Activated CD4-positive, alpha-beta T cell treated with anti-CD3 and anti-CD28 coated beads, Interleukin-2, amount 10 ng/mL, durations not matched to agents 7 days and 5 days (primary cell): ENCODE data around the gene TMEM167B. TPM values are rescaled to one million over a fixed set of nuclear protein-coding genes. Genes with fewer than 3 reads are reported as not detected.
"Not testable (repeated sequence)": the region's sequence is repeated elsewhere in the genome, so short reads cannot be mapped to it uniquely, and the experiment has no call there.

Experiments
- CTCF ChIA-PET: fragments of 350-600 bp; sonication (Branson Sonifier 250); formaldehyde crosslinking; loops from one replicate; lab custom pipeline; 2021; ENCODE audit warnings: antibody characterized with exemption; lab: Charles Lee
- POLR2A ChIA-PET: fragments of 350-600 bp; sonication (Branson Sonifier 250); formaldehyde crosslinking; loops from one replicate; lab custom pipeline; 2021; ENCODE audit warnings: antibody characterized with exemption; lab: Charles Lee
- DNase-seq: peaks from one replicate; pipeline ENCODE4 v3.0.0-alpha.2; 2020
- H3K27ac Mint-ChIP-seq: one replicate; pipeline ENCODE4 v1.8.0; 2021; ENCODE audit warnings: mild to moderate bottlenecking, moderate library complexity, mixed read lengths
- H3K27me3 Mint-ChIP-seq: one replicate; pipeline ENCODE4 v1.8.0; 2021; ENCODE audit warnings: mixed read lengths
- H3K36me3 Mint-ChIP-seq: one replicate; pipeline ENCODE4 v1.8.0; 2021; ENCODE audit warnings: low read depth, mixed read lengths
- H3K4me1 Mint-ChIP-seq: one replicate; pipeline ENCODE4 v1.8.0; 2021; ENCODE audit warnings: mixed read lengths
- H3K4me3 Mint-ChIP-seq: one replicate; pipeline ENCODE4 v1.8.0; 2021; ENCODE audit warnings: mild to moderate bottlenecking, moderate library complexity, mixed read lengths
- H3K9me3 Mint-ChIP-seq: one replicate; pipeline ENCODE4 v1.8.0; 2021; ENCODE audit warnings: mixed read lengths
- total RNA-seq, 2 experiments: library from RNA; stranded (reverse); gene quantifications; one replicate each; pipeline ENCODE4 v1.2.3, GENCODE V29; 2021

Gene TMEM167B
- total RNA-seq, 2 experiments from 2014 or later: 27.6 to 29.1 TPM

DNA sequence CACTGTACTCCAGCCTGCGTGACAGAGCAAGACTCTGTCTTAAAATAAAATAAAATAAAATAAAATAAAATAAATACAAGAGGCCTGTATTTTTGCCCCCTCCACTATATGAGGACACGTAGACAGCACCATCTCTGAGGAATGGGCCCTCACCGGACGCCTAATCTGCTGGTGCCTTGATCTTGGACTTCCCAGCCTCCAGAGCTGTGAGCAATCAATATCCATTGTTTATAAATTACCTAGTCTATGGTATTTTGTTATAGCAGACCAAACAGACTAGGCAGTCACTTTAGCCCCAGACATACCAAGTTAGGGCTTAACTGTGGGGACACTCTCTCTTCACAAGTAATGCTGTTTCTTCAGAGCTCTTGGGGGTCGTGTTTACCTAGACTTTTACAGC lies 29.8 kb downstream of the TMEM167B start:
- POLR2A ChIA-PET: interaction anchor here (0.6 kb wide), 1 partner anchor 98 kb away, joined by 3 read pairs; no protein-coding TSS in a partner anchor
- Mint-ChIP-seq H3K4me1 (peaks cover 2% of the 10 kb centered on the region), H3K9me3 (no peaks in the 10 kb centered on the region), H3K36me3 (no peaks in the 10 kb centered on the region), H3K4me3 (no peak overlapping the region), H3K27ac (no peak overlapping the region), H3K27me3 (peaks cover 1% of the 10 kb centered on the region)
- CTCF ChIA-PET: interaction anchor here (0.7 to 1.7 kb wide), 4 partner anchors 9 to 137 kb away, joined by 3 to 4 read pairs (median 3); partner anchors contain the start of gene TAF13
- DNase-seq: no peak

DNA sequence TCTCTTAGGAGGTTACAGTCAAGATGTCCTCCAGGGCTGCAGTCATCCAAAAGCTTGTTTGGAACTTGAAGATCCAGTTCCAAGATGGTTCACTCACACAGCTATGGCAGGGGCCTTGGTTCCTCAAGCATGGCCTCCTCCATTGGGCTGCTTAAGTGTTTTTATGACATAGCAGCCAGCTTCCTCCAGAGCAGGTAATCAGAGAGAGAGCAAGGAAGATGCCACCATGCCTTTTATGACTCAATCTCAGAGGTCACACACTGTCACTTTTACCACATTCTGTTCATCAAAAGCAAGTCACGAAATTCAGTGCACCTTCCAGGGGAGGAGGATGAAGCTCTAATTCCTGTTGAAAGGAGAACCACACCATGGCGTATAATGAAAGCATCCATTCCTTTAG lies 40.5 kb downstream of the TMEM167B start:
- H3K4me1 Mint-ChIP-seq: peaks cover 19% of the 10 kb centered on the region
- H3K9me3 Mint-ChIP-seq: no peaks in the 10 kb centered on the region
- no peaks in the 10 kb centered on the region for H3K27me3 Mint-ChIP-seq
- ChIA-PET POLR2A (no interaction called here), CTCF (interaction anchor here (1.3 to 2.4 kb wide), 4 partner anchors 8 to 18 kb away, joined by 3 to 6 read pairs (median 4); a partner anchor contains a TSS)
- H3K4me3 Mint-ChIP-seq: no peak overlapping the region
- H3K36me3 Mint-ChIP-seq: no peaks in the 10 kb centered on the region
- no peak overlapping the region for H3K27ac Mint-ChIP-seq
- DNase-seq: no peak

DNA sequence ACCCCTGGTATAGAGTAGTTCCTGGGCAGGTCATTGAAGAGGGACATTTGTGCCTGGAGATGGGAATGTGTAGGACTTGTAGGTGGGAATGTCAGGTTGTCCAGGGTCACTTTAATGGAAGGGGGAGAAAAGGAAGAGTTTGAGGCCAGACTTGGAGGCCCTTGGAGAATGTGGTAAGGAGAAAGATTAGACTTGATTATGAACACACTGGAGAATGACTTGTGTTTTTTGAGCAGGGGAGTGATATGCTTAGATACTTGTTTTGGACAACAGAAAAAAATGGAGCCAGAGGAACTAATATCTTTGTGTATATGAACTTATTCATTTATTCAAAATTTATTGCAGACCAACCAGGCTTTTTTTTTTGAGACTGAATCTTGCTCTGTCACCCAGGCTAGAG lies 41.2 kb downstream of the TMEM167B start:
- CTCF ChIA-PET: interaction anchor here (1.3 to 2.4 kb wide), 2 partner anchors 7 to 17 kb away, joined by 3 to 5 read pairs; no protein-coding TSS in a partner anchor
- peaks cover 19% of the 10 kb centered on the region for H3K4me1 Mint-ChIP-seq
- no peak overlapping the region for H3K4me3 Mint-ChIP-seq
- no peak for DNase-seq
- H3K27me3 Mint-ChIP-seq: no peaks in the 10 kb centered on the region
- no peak overlapping the region for H3K27ac Mint-ChIP-seq
- H3K9me3 Mint-ChIP-seq: no peaks in the 10 kb centered on the region
- POLR2A ChIA-PET: no interaction called here
- H3K36me3 Mint-ChIP-seq: no peaks in the 10 kb centered on the region

DNA sequence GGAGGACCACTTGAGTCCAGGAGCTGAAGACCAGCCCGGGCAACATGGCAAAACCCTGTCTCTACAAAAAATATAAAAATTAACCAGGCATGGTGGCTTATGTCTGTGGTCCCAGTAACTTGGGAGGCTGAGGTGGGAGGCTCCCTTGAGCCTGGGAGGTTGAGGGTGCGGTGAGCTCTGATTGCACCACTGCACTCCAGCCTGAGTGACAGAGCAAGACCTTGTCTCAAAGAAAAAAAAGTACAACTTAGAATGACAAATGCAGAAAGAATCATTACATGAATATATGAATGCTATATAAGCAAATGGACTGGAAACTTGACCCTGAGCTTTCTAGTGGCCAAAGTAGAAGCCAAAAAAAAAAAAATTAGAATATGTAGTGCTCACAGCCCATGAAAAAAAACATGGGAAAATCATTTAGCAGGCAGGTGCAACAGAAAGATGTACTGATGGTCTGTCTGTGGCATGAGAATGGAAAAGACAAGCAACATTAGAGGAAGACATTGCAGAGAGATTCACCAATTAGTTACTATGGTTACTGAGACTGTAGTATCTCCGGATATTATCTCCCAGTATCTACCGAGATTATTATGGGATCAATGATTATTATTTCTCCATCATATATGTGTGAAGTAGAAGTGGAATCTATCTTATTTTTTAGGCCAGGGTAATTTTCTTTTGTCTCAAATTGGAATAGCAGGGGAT lies 42.6 kb downstream of the TMEM167B start:
- no peak for DNase-seq
- ChIA-PET POLR2A (no interaction called here), CTCF (interaction anchor here (0.6 to 0.7 kb wide), 2 partner anchors 15 to 20 kb away, joined by 3 read pairs; no protein-coding TSS in a partner anchor)
- no peaks in the 10 kb centered on the region for H3K36me3 Mint-ChIP-seq
- no peaks in the 10 kb centered on the region for H3K27me3 Mint-ChIP-seq
- no peaks in the 10 kb centered on the region for H3K9me3 Mint-ChIP-seq
- no peak overlapping the region for H3K4me3 Mint-ChIP-seq
- H3K4me1 Mint-ChIP-seq: peaks cover 19% of the 10 kb centered on the region
- H3K27ac Mint-ChIP-seq: no peak overlapping the region

DNA sequence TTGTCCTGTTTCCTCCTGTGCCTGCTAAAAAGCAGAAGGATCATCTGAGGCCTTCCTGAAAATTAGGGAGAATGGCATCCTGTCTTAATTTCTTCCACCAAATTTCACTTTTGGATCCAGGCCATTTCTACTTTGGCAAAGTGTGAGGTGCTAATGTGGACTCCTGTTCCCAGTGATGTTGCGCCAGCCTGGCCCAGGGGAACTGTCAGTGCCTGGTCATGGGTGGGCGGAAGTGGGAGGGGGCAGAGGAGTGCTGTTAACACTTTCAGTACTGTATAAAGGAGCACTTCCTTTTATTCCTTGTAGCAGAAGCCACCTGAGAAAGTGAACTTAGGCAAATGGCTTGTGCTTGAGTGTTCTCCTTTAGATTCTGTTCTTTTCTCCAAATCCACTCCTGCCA lies 43.3 kb downstream of the TMEM167B start:
- CTCF ChIA-PET: interaction anchor here (0.6 to 2.4 kb wide), 3 partner anchors 19 to 389 kb away, joined by 3 to 5 read pairs (median 4); partner anchors contain the start of gene ELAPOR1
- Mint-ChIP-seq H3K27ac (no peak overlapping the region), H3K4me3 (no peak overlapping the region), H3K4me1 (peaks cover 19% of the 10 kb centered on the region), H3K27me3 (no peaks in the 10 kb centered on the region), H3K36me3 (no peaks in the 10 kb centered on the region), H3K9me3 (no peaks in the 10 kb centered on the region)
- no peak for DNase-seq
- POLR2A ChIA-PET: no interaction called here

DNA sequence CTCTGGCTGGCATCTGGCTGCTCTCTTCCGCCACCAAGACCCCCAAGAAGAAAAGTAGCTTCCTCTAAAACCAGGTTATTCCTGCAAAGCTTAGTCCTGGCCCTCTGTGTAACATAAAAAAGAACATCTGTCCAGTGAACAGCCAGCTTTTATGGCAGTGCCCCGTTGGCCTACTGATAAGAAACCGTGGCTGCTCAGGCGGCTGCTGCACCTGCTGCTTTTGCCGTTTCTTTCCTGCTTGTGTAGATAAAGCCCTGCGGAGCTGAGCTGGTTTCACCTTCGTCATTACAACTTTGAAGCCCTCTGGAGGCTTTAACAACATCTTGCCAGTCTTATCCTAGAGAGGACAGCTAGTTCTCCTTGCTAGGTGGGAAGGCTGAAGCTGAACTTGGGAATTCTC lies 43.9 kb downstream of the TMEM167B start:
- DNase-seq: peak; percentile 12
- peaks cover 19% of the 10 kb centered on the region for H3K4me1 Mint-ChIP-seq
- peak overlapping the region; percentile 36 for H3K27ac Mint-ChIP-seq
- CTCF ChIA-PET: interaction anchor here (0.9 to 2.4 kb wide), 2 partner anchors 10 to 20 kb away, joined by 3 to 5 read pairs; partner anchors contain the start of gene ELAPOR1
- H3K36me3 Mint-ChIP-seq: no peaks in the 10 kb centered on the region
- POLR2A ChIA-PET: no interaction called here
- H3K4me3 Mint-ChIP-seq: no peak overlapping the region
- H3K27me3 Mint-ChIP-seq: no peaks in the 10 kb centered on the region
- H3K9me3 Mint-ChIP-seq: no peaks in the 10 kb centered on the region

DNA sequence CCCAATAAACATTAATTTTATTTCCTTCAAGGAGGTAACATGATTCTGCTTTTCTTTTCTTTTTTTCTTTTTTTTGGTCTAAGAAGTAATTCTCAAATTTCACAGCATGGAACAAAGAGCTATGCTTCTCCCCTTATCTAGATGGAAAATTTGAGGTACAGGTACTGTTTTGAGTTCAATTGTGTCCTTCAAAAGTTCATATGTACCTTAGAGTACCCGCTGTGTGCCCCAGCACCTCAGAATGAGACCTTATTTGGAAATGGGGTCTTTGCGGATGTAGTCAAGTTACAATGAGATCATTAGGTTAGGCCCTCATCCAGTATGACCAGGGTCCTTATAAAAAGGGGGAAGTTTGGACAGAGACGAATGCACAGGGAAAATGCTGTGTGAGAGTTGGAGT lies 45.4 kb downstream of the TMEM167B start:
- ChIA-PET POLR2A (no interaction called here), CTCF (interaction anchor here (1.0 to 2.4 kb wide), 2 partner anchors 21 to 37 kb away, joined by 3 to 5 read pairs; partner anchors contain the start of gene ELAPOR1)
- no peaks in the 10 kb centered on the region for H3K36me3 Mint-ChIP-seq
- no peak for DNase-seq
- H3K4me1 Mint-ChIP-seq: peaks cover 18% of the 10 kb centered on the region
- H3K9me3 Mint-ChIP-seq: no peaks in the 10 kb centered on the region
- H3K27me3 Mint-ChIP-seq: no peaks in the 10 kb centered on the region
- H3K27ac Mint-ChIP-seq: no peak overlapping the region
- H3K4me3 Mint-ChIP-seq: no peak overlapping the region

DNA sequence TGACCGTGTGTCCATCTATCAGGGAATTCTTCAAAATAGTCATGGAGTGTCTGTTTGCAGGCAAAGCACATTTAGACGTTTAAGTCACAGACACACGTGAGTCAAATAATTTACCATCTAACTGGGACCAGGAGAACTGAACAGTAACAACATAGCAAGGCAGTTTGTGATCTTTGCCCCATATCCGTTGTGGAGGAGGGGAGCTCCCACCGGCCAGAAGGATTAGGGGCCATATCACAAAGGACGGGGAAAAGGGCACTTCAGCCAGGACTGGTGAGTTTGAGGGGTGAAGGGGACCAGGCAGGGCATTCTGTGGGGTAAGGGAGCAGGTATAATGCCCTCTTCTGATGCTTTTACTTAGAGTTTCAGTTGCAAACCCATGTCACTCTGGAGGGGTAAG lies 46.2 kb downstream of the TMEM167B start:
- Mint-ChIP-seq H3K4me3 (no peak overlapping the region), H3K36me3 (no peaks in the 10 kb centered on the region), H3K27ac (no peak overlapping the region), H3K27me3 (no peaks in the 10 kb centered on the region), H3K9me3 (no peaks in the 10 kb centered on the region), H3K4me1 (peaks cover 15% of the 10 kb centered on the region)
- DNase-seq: no peak
- ChIA-PET CTCF (interaction anchor here (0.9 kb wide), 1 partner anchor 60 kb away, joined by 3 read pairs; no protein-coding TSS in a partner anchor), POLR2A (no interaction called here)

DNA sequence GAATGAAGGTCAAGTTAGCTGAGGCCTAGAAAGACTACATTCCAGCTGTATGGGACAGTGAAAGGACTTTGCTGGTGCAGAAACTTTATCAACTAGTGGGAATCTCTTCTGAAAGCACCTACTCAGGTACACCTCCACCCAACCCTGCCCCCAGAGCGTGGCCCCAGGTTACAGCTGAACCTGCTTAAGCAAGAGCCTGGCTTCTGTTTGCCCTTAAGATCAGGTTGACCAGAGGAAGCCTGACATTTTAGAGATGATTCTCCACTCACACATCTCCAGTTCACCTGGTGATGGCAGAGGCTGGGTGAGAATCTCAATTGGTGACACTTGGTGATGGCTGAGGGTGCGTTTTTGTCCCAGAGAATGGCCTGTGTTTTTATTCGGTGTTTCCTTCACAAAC lies 47.4 kb downstream of the TMEM167B start:
- POLR2A ChIA-PET: no interaction called here
- Mint-ChIP-seq H3K4me3 (no peak overlapping the region), H3K4me1 (peaks cover 15% of the 10 kb centered on the region), H3K9me3 (no peaks in the 10 kb centered on the region), H3K27me3 (no peaks in the 10 kb centered on the region), H3K27ac (no peak overlapping the region), H3K36me3 (no peaks in the 10 kb centered on the region)
- DNase-seq: no peak
- CTCF ChIA-PET: interaction anchor here (2.3 kb wide), 1 partner anchor 7 kb away, joined by 5 read pairs; no protein-coding TSS in a partner anchor

DNA sequence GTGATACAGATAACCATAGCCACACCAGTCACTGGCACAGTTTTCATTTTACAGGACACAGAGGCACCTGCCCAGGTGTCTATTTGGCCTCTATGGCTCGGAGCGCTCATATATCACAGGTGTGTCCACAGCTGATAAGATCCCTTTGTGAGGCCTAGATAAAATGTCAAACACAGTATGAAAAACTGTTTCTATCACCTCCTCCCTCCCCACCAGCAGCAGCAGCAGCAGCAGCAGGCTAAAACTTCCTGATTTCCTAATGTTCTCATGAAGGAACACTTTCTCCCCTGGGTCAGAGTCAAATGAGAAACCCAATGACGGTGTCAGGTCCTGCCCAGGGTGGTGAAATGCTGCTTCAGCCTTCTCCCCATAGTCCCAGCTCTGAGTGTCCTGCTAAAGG lies 47.8 kb downstream of the TMEM167B start:
- peaks cover 15% of the 10 kb centered on the region for H3K4me1 Mint-ChIP-seq
- H3K27ac Mint-ChIP-seq: no peak overlapping the region
- CTCF ChIA-PET: interaction anchor here (0.6 to 2.3 kb wide), 3 partner anchors 8 to 243 kb away, joined by 3 to 5 read pairs (median 3); a partner anchor contains a TSS
- H3K36me3 Mint-ChIP-seq: no peaks in the 10 kb centered on the region
- no peaks in the 10 kb centered on the region for H3K27me3 Mint-ChIP-seq
- no peak overlapping the region for H3K4me3 Mint-ChIP-seq
- no peaks in the 10 kb centered on the region for H3K9me3 Mint-ChIP-seq
- POLR2A ChIA-PET: no interaction called here
- no peak for DNase-seq

DNA sequence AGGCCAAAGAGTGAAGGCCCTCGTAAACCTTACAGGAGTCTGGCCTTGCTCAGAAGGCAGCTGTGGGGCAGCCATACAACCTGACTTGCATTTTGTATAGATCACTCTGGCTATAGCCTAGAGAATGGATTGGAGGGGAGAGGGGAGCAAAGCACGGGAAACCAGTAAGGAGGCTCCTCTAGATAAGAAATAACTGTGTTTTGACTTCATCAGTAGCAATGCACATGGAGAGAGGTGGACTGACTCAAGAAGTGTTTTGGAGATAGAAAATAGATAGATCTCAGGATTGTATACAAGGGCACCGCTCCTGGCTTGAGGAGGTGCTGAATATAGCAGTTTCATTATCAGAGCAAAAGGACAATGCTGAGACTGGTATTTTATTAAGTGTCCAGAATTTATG lies 49.8 kb downstream of the TMEM167B start:
- H3K4me3 Mint-ChIP-seq: no peak overlapping the region
- no peak overlapping the region for H3K27ac Mint-ChIP-seq
- no peaks in the 10 kb centered on the region for H3K4me1 Mint-ChIP-seq
- no peaks in the 10 kb centered on the region for H3K36me3 Mint-ChIP-seq
- ChIA-PET CTCF (interaction anchor here (0.6 to 2.3 kb wide), 3 partner anchors 9 to 37 kb away, joined by 3 to 5 read pairs (median 3); no protein-coding TSS in a partner anchor), POLR2A (no interaction called here)
- no peaks in the 10 kb centered on the region for H3K9me3 Mint-ChIP-seq
- no peak for DNase-seq
- H3K27me3 Mint-ChIP-seq: no peaks in the 10 kb centered on the region

DNA sequence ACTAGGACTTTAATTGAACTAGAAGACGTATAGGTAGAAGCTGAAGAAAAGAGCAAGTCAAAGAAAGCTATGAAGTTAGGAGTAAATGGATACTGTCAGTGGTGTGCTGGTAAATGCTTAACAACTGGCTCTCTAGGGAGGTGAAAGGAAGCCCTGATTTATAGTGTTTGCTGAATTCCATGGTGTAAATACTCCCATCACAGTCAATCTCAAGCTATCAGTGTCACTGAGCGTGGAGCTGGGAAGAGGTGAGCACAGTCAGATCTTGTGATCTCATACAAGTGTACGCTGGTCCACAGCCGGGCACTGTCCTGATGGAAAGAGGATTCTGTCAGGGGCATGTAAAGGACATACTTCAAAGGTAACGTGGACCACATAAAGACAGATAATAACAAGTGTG lies 51.7 kb downstream of the TMEM167B start:
- Mint-ChIP-seq H3K27me3 (no peaks in the 10 kb centered on the region), H3K4me1 (no peaks in the 10 kb centered on the region), H3K36me3 (no peaks in the 10 kb centered on the region), H3K9me3 (no peaks in the 10 kb centered on the region), H3K4me3 (no peak overlapping the region), H3K27ac (no peak overlapping the region)
- no peak for DNase-seq
- CTCF ChIA-PET: interaction anchor here (0.6 to 1.3 kb wide), 3 partner anchors 12 to 303 kb away, joined by 3 to 4 read pairs (median 3); no protein-coding TSS in a partner anchor
- POLR2A ChIA-PET: no interaction called here

DNA sequence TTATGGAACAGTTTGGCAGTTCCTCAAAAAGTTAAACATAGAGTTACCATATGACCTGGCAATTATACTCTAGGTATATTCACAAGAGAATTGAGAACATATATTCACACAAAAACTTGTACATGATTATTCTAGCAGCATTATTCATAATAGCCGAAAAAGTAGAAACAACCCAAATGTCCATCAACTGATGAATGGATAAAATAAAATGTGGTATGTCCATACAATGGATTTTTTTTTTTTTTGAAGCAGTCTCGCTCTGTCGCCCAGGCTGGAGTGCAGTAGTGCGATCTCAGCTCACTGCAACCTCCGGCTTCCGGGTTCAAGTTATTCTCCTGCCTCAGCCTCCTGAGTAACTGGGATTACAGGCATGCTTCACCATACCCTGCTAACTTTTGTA lies 52.2 kb downstream of the TMEM167B start:
- H3K4me1 Mint-ChIP-seq, H3K9me3 Mint-ChIP-seq, H3K36me3 Mint-ChIP-seq, H3K27ac Mint-ChIP-seq, DNase-seq, POLR2A ChIA-PET, H3K27me3 Mint-ChIP-seq, H3K4me3 Mint-ChIP-seq: not testable (repeated sequence)
- CTCF ChIA-PET: interaction anchor here (1.1 to 1.3 kb wide), 2 partner anchors 12 to 13 kb away, joined by 3 to 4 read pairs; no protein-coding TSS in a partner anchor
